ENCODE measurements around the gene APBB2. TPM values are rescaled to one million over a fixed set of nuclear protein-coding genes. Genes with fewer than 3 reads are reported as not detected.

The APBB2 gene
- total and polyA plus RNA-seq, 4 donors = 22.7 to 101 (median 64.4) TPM

- no peaks in the 10 kb centered on the region for H3K36me3 ChIP-seq (ENCODE audit: control insufficient read depth in 1 of 2, insufficient read depth in 2 of 2, low read length in 1 of 2)
- H3K4me1 ChIP-seq (ENCODE audit: control insufficient read depth in 1 of 2, insufficient read depth in 2 of 2, low read length in 2 of 2) = peaks cover 3 to 6% of the 10 kb centered on the region in 2 donors
- no peak for ATAC-seq (ENCODE audit: low FRiP score)
- no peaks in the 10 kb centered on the region for H3K27me3 ChIP-seq (ENCODE audit: control insufficient read depth in 1 of 2, insufficient read depth in 2 of 2, low read length in 1 of 2)
- H3K4me3 ChIP-seq (ENCODE audit: low read length in 2 of 2) = peak overlapping the region; percentile 3 to 38
- 18% methylated on average over 23 of the region's 23 CpGs for WGBS, 2 donors
- peak overlapping the region; percentile 77 to 95 for H3K27ac ChIP-seq (ENCODE audit: low read depth in 1 of 2, low read length in 2 of 2)
- H3K9me3 ChIP-seq (ENCODE audit: control insufficient read depth, low read length) = no peaks in the 10 kb centered on the region
- DNase-seq = no peak
- intact Hi-C loops (cut with DNase I) = no loop called here
These were observed 264.8 kb downstream of the APBB2 start for GRCh38 chr4:40949358-40950100.

- Histone ChIP-seq H3K9me3 (ENCODE audit: control insufficient read depth, low read length) (no peaks in the 10 kb centered on the region), H3K36me3 (ENCODE audit: control insufficient read depth in 1 of 2, insufficient read depth in 2 of 2, low read length in 1 of 2) (no peaks in the 10 kb centered on the region), H3K27me3 (ENCODE audit: control insufficient read depth in 1 of 2, insufficient read depth in 2 of 2, low read length in 1 of 2) (no peaks in the 10 kb centered on the region), H3K4me1 (ENCODE audit: control insufficient read depth in 1 of 2, insufficient read depth in 2 of 2, low read length in 2 of 2) (peaks cover 0 to 4% of the 10 kb centered on the region in 2 donors), H3K4me3 (ENCODE audit: low read length in 2 of 2) (no peak overlapping the region), H3K27ac (ENCODE audit: low read depth in 1 of 2, low read length in 2 of 2) (peak overlapping the region in 1 of 2 donors; percentile 21)
- WGBS, 2 donors = 27 to 28% methylated on average over 6 of the region's 6 CpGs
- intact Hi-C loops (cut with DNase I) = no loop called here
- no peak for DNase-seq
- ATAC-seq (ENCODE audit: low FRiP score) = no peak
These were observed 266.3 kb downstream of the APBB2 start for GRCh38 chr4:40948014-40948413.

GRCh38 chr4:40946652-40947051 is 267.7 kb downstream of the APBB2 start:
- Histone ChIP-seq H3K4me1 (ENCODE audit: control insufficient read depth in 1 of 2, insufficient read depth in 2 of 2, low read length in 2 of 2) (peaks cover 0 to 9% of the 10 kb centered on the region in 2 donors), H3K4me3 (ENCODE audit: low read length in 2 of 2) (no peak overlapping the region), H3K27ac (ENCODE audit: low read depth in 1 of 2, low read length in 2 of 2) (no peak overlapping the region), H3K27me3 (ENCODE audit: control insufficient read depth in 1 of 2, insufficient read depth in 2 of 2, low read length in 1 of 2) (no peaks in the 10 kb centered on the region), H3K36me3 (ENCODE audit: control insufficient read depth in 1 of 2, insufficient read depth in 2 of 2, low read length in 1 of 2) (no peaks in the 10 kb centered on the region), H3K9me3 (ENCODE audit: control insufficient read depth, low read length) (no peaks in the 10 kb centered on the region)
- WGBS, 2 donors = 54 to 70% methylated on average over 9 of the region's 9 CpGs
- DNase-seq = no peak
- ATAC-seq (ENCODE audit: low FRiP score) = no peak
- intact Hi-C loops (cut with DNase I) = no loop called here

GRCh38 chr4:40940756-40941155 is 273.6 kb downstream of the APBB2 start:
- peak overlapping the region; percentile 61 to 84 for H3K27ac ChIP-seq (ENCODE audit: low read depth in 1 of 2, low read length in 2 of 2)
- H3K4me3 ChIP-seq (ENCODE audit: low read length in 2 of 2) = no peak overlapping the region
- ATAC-seq (ENCODE audit: low FRiP score) (peak; percentile 34), DNase-seq (no peak)
- peaks cover 0 to 9% of the 10 kb centered on the region in 2 donors for H3K4me1 ChIP-seq (ENCODE audit: control insufficient read depth in 1 of 2, insufficient read depth in 2 of 2, low read length in 2 of 2)
- H3K36me3 ChIP-seq (ENCODE audit: control insufficient read depth in 1 of 2, insufficient read depth in 2 of 2, low read length in 1 of 2) = no peaks in the 10 kb centered on the region
- no peaks in the 10 kb centered on the region for H3K27me3 ChIP-seq (ENCODE audit: control insufficient read depth in 1 of 2, insufficient read depth in 2 of 2, low read length in 1 of 2)
- intact Hi-C loops (cut with DNase I) = no loop called here
- WGBS, 2 donors = 7 to 16% methylated on average over 5 of the region's 5 CpGs
- H3K9me3 ChIP-seq (ENCODE audit: control insufficient read depth, low read length) = no peaks in the 10 kb centered on the region

- no peaks in the 10 kb centered on the region for H3K27me3 ChIP-seq (ENCODE audit: control insufficient read depth in 1 of 2, insufficient read depth in 2 of 2, low read length in 1 of 2)
- 4 to 7% methylated on average over 9 of the region's 9 CpGs for WGBS, 2 donors
- DNase-seq = peak; percentile 73 to 84
- H3K4me1 ChIP-seq (ENCODE audit: control insufficient read depth in 1 of 2, insufficient read depth in 2 of 2, low read length in 2 of 2) = peaks cover 0 to 9% of the 10 kb centered on the region in 2 donors
- ATAC-seq (ENCODE audit: low FRiP score) = peak; percentile 66
- peak overlapping the region; percentile 61 to 84 for H3K27ac ChIP-seq (ENCODE audit: low read depth in 1 of 2, low read length in 2 of 2)
- intact Hi-C loops (cut with DNase I) = no loop called here
- H3K9me3 ChIP-seq (ENCODE audit: control insufficient read depth, low read length) = no peaks in the 10 kb centered on the region
- H3K36me3 ChIP-seq (ENCODE audit: control insufficient read depth in 1 of 2, insufficient read depth in 2 of 2, low read length in 1 of 2) = no peaks in the 10 kb centered on the region
- H3K4me3 ChIP-seq (ENCODE audit: low read length in 2 of 2) = no peak overlapping the region
These were observed 274.0 kb downstream of the APBB2 start for GRCh38 chr4:40940317-40940741.

GRCh38 chr4:40939856-40940255 is 274.5 kb downstream of the APBB2 start:
- Histone ChIP-seq H3K4me1 (ENCODE audit: control insufficient read depth in 1 of 2, insufficient read depth in 2 of 2, low read length in 2 of 2) (peaks cover 0 to 9% of the 10 kb centered on the region in 2 donors), H3K4me3 (ENCODE audit: low read length in 2 of 2) (no peak overlapping the region), H3K9me3 (ENCODE audit: control insufficient read depth, low read length) (no peaks in the 10 kb centered on the region), H3K27me3 (ENCODE audit: control insufficient read depth in 1 of 2, insufficient read depth in 2 of 2, low read length in 1 of 2) (no peaks in the 10 kb centered on the region), H3K27ac (ENCODE audit: low read depth in 1 of 2, low read length in 2 of 2) (peak overlapping the region in 1 of 2 donors; percentile 61), H3K36me3 (ENCODE audit: control insufficient read depth in 1 of 2, insufficient read depth in 2 of 2, low read length in 1 of 2) (no peaks in the 10 kb centered on the region)
- DNase-seq = no peak
- intact Hi-C loops (cut with DNase I) = no loop called here
- WGBS, 2 donors = 8 to 20% methylated on average over 2 of the region's 2 CpGs
- peak; percentile 23 for ATAC-seq (ENCODE audit: low FRiP score)

GRCh38 chr4:40938337-40938736 is 276.0 kb downstream of the APBB2 start:
- H3K36me3 ChIP-seq (ENCODE audit: control insufficient read depth in 1 of 2, insufficient read depth in 2 of 2, low read length in 1 of 2) = peaks cover 0 to 3% of the 10 kb centered on the region in 2 donors
- no peak overlapping the region for H3K4me3 ChIP-seq (ENCODE audit: low read length in 2 of 2)
- H3K27me3 ChIP-seq (ENCODE audit: control insufficient read depth in 1 of 2, insufficient read depth in 2 of 2, low read length in 1 of 2) = no peaks in the 10 kb centered on the region
- WGBS, 2 donors = 48 to 64% methylated on average over 5 of the region's 5 CpGs
- intact Hi-C loops (cut with DNase I) = loop anchor here in 1 of 2 donors (1.0 kb wide), 1 partner anchor 30 kb away; no protein-coding TSS in a partner anchor
- no peak overlapping the region for H3K27ac ChIP-seq (ENCODE audit: low read depth in 1 of 2, low read length in 2 of 2)
- ATAC-seq (ENCODE audit: low FRiP score) (no peak), DNase-seq (no peak)
- H3K9me3 ChIP-seq (ENCODE audit: control insufficient read depth, low read length) = no peaks in the 10 kb centered on the region
- H3K4me1 ChIP-seq (ENCODE audit: control insufficient read depth in 1 of 2, insufficient read depth in 2 of 2, low read length in 2 of 2) = peaks cover 0 to 9% of the 10 kb centered on the region in 2 donors

- H3K27me3 ChIP-seq (ENCODE audit: control insufficient read depth in 1 of 2, insufficient read depth in 2 of 2, low read length in 1 of 2) = no peaks in the 10 kb centered on the region
- no peak for ATAC-seq (ENCODE audit: low FRiP score)
- no peak overlapping the region for H3K27ac ChIP-seq (ENCODE audit: low read depth in 1 of 2, low read length in 2 of 2)
- intact Hi-C loops (cut with DNase I) = no loop called here
- H3K9me3 ChIP-seq (ENCODE audit: control insufficient read depth, low read length) = no peaks in the 10 kb centered on the region
- H3K4me3 ChIP-seq (ENCODE audit: low read length in 2 of 2) = no peak overlapping the region
- H3K36me3 ChIP-seq (ENCODE audit: control insufficient read depth in 1 of 2, insufficient read depth in 2 of 2, low read length in 1 of 2) = peaks cover 0 to 3% of the 10 kb centered on the region in 2 donors
- WGBS, 2 donors = 24 to 42% methylated on average over 2 of the region's 2 CpGs
- peaks cover 0 to 9% of the 10 kb centered on the region in 2 donors for H3K4me1 ChIP-seq (ENCODE audit: control insufficient read depth in 1 of 2, insufficient read depth in 2 of 2, low read length in 2 of 2)
- DNase-seq = no peak
These were observed 277.1 kb downstream of the APBB2 start for GRCh38 chr4:40937140-40937725.

GRCh38 chr4:40934676-40935075 is 279.7 kb downstream of the APBB2 start:
- no peak for ATAC-seq (ENCODE audit: low FRiP score)
- Histone ChIP-seq H3K27me3 (ENCODE audit: control insufficient read depth in 1 of 2, insufficient read depth in 2 of 2, low read length in 1 of 2) (no peaks in the 10 kb centered on the region), H3K27ac (ENCODE audit: low read depth in 1 of 2, low read length in 2 of 2) (no peak overlapping the region), H3K4me1 (ENCODE audit: control insufficient read depth in 1 of 2, insufficient read depth in 2 of 2, low read length in 2 of 2) (no peaks in the 10 kb centered on the region), H3K4me3 (ENCODE audit: low read length in 2 of 2) (no peak overlapping the region), H3K9me3 (ENCODE audit: control insufficient read depth, low read length) (no peaks in the 10 kb centered on the region), H3K36me3 (ENCODE audit: control insufficient read depth in 1 of 2, insufficient read depth in 2 of 2, low read length in 1 of 2) (peaks cover 0 to 3% of the 10 kb centered on the region in 2 donors)
- 73 to 76% methylated on average over 4 of the region's 4 CpGs for WGBS, 2 donors
- intact Hi-C loops (cut with DNase I) = no loop called here
- DNase-seq = no peak
